SKM-1 (cell line): ENCODE data around the gene BGN.

ENCODE experiments used
- DNase-seq: peaks from one replicate; lab custom pipeline; 2025; ENCODE audit not compliant: unreplicated experiment; lab: John Stamatoyannopoulos, UW

Gene BGN

DNA sequence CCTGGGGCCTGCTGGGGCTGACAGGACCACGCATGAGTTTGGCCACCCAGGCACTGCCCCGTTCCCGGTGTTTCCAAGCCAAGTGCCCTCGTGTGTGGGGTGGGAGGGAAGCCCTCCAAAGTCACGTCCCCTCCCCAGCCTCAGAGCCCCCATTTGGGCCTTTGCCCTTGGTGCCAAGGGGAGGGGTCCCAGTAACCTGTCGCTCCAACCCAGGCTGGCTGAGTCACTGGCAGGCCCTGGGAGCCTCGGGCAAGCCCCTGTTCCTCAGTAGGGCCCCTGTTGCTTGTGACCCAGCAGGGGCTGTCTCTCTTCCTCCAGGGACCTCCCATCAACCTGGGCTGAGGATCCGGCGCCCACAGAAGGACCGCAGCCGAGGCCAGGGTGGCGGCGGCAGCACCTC, 13.7 kb upstream of the BGN start:
- DNase-seq, result no peak

DNA sequence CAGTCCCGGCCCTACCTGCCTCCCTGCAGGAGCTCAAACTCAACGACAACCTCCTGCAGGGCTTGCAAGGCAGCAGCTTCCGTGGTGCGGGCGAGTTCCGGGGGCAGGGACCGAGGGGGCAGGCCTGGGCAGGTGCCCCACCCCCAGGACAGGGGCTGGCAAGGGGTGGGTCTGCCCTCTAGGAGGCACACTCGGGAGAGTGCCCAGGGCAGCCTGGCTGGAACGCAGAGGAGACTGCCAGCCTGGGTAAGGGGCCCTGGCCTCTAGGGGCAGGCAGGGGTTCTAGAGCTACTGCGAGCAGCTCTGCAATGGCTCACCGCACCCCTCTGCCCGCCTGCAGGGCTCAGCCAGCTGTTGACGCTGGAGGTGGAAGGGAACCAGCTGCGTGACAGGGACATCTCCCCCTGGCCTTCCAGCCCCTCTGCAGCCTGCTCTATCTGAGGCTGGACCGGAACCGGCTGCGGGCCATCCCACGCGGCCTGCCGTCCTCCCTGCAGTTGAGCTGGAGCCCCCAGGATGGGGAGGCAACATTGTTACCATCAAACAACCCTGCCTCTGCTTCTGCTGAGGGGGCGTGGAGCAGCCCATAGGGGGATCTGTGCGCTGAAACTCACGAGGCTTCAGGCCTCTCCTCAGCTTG, 12.3 kb upstream of the BGN start:
- no peak for DNase-seq

DNA sequence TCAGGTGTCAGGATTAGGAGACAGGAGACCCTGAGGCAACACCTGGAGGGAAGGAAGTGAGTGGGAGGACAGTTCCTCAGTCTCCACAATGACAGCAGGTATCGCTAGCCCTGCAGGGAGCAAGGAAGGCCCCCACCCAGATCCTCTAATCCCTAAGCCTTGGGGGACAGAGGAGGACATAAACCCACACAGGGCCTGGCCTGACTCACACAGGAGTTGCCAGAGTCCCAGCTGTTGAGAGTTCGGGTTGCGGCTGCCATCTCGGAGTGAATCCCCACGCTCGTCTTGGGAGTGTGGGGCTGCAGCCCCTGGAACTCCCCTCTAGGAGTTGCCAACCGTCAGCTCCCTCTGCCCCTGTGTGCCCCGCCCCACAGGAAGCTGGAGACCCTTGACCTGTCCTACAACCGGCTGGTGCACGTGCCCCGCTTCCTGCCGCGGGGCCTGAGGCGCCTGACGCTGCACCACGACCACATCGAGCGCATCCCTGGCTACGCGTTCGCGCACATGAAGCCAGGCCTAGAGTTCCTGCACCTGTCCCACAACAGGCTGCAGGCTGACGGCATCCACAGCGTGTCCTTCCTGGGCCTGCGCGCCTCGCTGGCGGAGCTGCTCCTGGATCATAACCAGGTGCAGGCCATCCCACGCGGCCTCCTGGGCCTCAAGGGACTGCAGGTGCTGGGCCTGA, 9.2 kb upstream of the BGN start:
- no peak for DNase-seq

DNA sequence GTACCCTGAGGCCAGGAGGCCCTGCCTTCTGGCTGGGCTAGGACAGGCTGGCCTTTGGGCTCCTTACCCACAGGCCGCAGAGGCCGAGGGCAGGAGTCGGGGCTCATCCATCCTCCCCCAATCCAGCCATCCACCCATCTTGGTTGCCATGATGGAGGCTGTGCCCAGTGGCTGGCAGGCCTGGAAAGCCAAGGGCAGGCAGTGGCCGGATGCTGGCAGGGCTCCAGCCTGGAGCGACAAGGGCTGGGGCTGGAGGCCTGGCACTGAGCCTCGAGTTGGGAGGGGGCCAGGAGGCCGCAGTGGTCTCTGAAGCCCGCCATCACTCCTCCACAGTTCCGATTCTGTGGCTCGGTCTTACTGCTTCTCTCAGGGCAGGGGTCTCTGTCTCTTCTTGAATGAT, 8.6 kb upstream of the BGN start:
- DNase-seq, result no peak

DNA sequence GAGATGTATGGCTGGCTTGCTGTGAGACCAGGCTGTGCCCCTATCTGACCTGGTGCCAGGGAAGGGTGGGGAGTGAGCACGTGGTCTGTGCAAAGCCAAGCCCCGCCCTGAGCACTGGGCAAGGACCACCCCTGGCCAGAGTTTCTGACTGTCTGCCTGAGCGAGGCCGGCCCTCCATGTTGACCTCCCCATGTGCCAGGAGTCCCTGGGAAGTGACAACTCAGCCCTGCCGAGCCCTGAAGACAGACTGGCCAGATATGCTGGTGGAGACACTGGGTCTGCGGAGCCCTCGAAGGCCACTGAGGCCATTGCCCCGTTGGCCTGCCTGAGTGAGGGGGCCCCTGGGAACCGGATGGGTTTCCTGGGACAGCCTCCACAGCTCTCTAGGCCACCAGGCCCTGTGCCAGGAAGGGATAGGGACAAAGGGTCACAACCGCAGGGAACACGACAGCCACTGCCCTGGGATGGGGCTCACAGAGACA, 7.1 kb upstream of the BGN start:
- DNase-seq, result no peak

DNA sequence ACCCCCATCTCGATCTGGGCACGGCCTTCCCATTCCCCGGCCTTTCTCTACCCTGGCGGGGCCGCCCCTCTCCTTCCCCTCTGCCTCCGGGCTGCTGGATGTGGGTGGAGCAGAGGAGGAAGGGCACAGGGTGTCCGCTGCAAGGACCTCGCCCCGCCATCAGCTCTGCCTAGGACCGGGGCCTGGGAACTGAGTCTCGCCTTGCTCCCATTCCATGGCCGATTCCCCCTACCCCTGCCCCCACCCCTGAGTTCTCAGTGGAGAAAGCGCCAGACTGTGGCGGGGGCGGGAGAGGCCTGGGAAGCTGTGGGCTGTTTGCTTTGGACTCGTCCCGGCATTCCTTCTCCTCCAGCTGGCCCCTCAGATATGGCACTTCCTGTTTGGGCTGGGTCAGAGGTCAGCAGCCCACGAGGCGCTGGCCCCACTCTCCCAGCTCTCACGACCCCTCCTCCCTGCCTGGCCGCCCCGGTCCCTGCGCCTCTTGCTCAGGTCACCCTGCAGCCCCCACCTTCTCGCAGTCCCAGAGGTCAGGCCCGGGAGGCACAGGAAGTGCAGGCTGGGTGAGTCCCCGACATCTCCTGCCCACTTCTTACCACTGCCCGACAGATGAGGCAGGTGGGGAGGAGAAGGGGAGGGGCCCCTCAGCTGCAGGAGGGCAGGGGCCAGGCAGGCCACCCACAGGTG, 6.4 kb upstream of the BGN start:
- DNase-seq, result no peak

DNA sequence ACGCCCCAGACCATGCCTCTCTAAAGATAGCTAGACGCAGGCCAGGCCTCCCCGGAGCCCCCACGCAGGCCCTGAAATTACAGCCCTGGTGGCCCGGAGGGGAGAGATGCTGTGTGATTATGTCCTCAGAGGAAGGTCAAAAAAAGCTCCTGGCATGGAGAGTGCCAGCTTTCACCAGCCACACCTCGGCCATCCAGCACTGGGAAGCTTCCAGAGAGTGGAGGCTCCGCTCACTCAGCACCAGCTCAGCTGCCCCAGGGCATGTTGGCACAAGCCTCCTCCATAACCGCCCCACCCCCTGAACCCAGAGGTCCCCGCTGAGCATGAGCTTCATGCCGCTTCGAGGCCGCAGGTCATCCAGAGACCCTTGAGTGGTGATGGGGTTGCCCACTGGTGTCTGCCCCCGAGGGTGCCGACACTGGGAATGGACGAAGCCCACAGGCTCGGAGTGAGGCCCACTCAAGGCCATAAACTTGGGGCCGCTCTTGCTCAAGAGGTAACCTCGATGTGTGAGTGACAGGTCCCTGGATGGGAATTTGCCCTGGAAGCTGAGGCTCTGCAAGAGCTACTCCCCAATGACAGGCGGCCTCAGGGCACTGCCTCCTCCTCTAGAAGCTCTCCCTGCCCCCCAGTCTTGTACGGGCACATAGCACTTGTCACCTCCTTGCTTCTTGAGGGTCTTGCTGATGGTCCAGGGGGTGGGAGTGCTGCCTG, 4.4 kb upstream of the BGN start:
- no peak for DNase-seq

DNA sequence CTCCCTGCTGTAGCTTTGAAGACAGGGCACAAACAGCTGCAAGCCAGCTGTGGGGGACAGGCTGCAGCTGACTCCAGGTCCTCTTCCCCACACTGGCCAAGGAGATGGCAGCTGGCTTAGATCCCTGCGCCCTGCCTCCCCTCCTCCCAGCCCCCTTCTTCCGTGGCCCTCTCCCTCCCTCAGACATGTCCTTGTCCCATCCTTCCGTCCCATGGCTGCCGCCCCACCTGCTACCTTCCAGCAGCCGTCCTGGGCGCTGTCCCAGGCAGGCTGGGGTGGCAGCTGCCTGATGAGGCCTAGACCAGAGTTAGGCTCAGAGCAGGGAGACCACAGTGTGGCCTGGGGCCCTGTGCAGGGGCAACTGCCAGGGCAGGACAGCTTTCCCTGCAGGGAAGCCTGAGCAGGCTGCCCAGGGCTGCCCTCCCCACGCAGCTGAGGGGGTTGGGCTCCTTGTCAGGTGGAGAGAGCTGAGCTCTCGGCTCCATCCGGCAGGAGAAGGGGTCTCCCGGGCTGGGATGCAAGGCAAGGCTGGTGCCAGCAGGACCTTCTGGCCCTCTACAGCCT, 3.3 kb upstream of the BGN start:
- DNase-seq, result no peak

DNA sequence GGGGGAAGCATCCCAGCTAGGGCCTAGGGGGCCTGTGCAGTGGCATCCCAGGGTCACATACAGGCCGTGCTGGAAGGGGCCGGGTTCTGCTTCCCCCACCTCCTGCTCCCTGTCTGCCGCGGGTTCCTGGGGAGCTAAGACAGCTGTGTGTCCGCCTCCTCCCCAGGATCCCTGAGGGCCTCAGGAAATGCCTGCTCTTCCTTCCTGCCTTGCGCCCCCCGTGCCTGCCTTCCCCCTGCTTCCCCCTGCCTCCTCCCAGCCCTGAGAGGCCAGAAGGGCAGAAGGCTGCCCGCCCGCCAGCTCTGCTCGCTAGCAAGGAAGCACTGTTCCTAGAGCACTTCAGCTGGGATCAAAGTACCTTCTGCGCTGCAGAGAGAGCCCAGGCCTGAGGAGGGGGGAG, 2.9 kb upstream of the BGN start:
- DNase-seq, result no peak

DNA sequence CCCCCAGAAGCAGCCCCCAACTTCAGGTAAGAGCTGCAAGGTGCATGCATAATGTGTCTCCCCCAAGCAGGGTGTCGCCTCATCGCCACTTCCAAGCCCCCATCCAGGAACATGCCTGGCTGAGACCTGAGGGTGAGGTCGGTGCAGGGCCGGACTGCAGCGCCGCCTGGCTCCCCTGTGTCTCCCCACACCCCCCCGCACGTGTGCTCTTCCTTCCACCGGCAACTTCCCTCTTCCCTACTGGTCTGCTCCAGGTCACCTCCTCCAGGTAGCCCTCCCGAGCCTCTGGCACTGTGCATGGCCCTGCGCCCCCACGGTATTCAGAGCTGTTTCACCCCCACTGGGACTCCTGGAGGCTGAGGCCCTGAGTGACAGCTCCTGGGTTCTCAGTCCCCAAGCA, 2.2 kb upstream of the BGN start:
- no peak for DNase-seq

DNA sequence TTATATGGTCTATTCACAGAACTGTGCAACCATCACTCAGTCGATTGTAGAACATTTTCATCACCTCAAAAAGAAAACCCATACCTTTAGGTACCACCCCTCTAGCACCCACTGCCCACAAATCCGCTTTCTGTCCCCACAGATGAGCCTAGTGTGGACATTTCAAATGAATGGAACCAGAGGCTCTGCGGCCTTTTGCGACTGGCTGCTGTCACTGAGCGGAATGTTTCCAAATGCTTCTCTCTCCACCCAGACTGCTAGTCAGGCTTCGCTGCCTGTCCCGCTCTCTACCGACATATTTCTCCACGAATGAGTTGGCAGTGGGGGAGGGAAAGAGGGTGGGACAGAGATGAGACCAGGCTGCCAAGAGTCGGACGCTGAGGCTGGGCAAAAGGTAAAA, 1.7 kb upstream of the BGN start:
- no peak for DNase-seq

DNA sequence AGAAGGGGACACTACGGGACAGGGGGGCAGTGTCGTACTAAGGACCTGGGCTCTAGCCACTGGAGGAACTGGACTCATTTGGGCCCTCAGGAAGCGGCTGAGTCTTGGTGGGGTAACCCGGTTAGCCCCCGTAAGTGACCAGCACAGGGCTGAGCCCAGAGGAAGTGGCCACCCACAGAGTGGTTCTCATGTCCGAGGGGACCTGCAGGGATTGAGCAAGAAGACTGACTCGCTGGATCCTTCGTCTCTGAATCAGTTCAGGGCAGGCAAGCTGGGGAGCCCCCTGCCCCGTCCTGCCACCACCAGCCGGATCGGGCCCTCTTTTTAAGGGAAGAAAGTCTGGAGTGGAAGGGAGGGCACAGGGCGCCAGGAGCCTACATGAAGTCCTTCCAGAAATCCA, 719 bp upstream of the BGN start:
- no peak for DNase-seq

DNA sequence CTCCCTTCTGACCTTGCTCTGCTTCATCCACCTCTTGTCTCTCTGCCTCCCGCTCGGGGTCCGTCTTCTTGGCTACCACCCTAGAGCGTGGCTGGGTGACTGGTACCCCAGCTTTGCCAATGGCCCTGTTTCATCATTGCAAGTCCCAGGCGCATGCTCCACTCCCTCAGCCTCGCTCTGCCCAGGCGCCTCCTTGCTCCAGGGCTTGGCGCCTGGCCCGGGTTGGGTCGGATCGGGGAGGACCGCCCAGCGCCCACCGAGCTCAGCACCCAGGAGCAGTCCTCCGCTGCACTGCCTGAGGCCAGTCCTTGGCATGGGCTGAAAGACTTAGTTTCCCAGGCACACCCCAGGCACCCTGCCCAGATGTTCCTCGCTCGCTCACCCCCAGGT, 577 bp downstream of the BGN start:
- no peak for DNase-seq

DNA sequence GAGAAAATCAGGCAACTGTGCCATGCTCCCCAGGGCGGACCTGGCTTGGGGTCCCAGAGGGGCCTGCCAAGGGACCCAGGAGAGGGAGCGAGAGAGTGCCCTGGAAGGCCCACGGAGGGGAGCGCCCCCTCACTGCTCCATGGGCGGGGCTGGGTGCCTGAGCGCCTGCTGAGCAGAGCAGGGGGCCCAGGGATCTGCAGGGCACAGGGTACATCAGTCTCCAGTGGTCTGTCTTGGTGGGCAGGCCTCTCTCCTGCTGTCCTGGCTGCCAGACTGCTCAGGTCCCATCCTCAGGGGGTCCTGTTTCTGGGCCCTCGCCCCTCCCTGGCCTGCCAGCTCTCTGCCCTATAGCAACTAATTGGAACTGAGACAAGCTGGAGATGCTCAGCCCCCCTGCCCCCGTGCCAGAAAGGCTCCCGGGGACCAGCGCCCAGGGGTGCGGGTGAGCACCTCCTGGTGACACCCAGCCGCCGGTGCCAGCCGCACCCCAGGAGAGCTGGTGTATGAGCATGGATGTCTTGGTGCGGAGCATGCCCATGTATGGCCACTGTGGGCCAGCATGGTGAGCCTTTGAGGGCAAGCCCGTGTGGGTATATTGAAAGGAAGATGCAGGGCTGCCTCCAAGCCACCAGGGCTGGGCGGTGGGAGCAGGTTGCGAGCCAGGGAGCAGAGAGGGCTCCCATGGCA, 1.3 kb downstream of the BGN start:
- no peak for DNase-seq

DNA sequence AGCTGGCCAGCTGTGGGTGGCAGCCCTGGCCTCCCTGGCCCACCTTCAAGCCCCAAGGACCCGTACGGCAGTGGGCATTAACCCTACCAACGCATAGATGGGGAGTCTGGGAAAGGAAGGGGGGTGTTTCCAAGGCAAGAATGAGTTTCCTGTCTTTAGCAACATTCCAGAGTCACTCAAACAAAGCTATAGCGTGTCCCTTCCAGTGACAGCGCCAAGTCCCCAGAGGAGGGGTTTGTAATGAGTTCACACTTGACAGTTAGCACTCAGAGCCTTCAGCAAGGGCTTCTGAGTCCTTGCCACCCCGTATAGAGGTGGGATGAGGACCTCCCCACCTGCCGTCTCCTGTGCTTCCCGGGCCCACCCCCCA, 1.8 kb downstream of the BGN start:
- no peak for DNase-seq

DNA sequence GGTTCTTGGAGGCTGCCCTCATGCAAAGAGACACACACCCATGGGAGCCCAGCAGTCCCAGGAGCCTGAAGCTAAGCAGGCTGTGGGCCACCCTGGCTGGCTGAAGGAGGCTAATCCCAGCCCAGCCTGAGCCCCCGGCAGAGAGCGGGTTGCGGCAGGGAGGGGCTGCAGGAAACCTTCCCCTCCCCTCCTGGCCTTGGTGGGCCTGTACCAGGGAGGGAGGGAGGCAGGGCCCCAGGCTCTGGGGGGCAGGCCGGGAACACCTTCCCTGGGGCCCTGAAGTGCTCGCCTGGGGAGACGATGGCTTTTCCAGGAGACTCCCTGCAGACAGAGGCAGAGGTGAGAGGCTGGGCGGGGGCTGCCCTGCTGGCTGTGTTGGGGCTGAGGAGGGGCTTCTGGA, 3.7 kb downstream of the BGN start:
- DNase-seq, result no peak

DNA sequence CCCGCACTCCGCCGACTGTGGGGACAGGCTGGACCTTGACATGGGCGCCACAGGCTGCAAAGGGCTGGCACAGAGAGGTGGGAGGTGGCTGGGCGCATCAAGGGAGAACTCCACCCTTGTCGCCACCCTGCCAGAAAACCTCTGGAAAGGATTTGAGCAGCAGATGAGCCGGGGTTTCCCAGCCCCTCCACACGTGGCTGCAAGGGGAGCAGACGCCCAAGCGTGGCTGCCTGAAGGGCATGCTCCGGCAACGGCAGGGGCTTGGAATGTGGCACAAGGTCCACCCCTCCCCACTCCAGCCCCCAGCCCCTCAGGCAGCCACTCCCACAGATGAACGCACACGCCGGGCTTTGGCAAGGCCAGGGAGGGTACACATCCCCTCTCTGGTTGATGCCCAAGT, 4.6 kb downstream of the BGN start:
- no peak for DNase-seq

DNA sequence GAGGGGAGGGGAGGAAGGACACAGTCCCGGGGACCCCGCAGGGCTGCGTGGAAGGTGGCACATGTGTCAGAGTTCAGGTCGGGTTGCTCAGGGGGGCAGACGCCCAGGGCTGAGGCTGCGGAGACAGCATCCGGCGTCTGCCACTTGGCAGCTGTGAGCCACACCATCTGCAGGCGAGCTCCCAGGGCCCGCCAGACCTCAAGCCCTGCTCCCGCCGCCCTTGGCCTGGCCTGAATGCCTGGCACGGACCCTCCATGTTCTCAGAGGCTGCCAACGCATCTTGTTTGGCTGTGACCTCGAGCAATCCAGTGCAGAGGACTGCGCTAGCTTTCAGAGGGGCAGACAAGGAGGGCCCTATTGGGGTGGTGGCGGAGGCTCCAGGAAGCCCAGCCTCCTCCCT, 5.1 kb downstream of the BGN start:
- DNase-seq, result no peak

DNA sequence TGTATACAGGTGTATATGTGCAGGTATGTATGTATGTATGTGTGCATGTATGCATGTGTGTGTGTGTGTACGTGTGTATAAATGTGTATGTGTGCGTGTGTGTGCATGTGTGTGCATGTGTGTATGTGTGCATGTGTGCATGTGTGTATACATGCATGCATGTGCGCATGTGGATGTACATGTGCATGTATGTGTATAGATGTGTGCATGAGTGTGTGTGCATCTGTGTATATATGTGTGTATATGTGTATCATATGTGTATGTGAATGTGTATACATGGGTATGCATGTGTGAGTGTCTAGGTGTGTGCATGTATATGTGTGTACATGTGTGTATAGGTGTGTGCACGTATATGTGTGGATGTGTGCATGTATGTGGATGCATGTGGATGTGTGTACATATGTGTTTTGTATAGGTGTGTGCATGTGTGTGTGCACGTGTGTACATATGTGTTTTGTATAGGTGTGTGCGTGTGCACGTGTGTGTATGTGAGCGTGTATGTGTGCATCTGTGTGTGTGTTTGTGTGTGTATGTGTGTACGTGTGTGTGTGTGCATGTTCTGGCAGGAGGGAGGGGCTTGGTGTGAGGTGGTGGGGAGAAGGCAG, 6.0 kb downstream of the BGN start:
- DNase-seq, result no peak

DNA sequence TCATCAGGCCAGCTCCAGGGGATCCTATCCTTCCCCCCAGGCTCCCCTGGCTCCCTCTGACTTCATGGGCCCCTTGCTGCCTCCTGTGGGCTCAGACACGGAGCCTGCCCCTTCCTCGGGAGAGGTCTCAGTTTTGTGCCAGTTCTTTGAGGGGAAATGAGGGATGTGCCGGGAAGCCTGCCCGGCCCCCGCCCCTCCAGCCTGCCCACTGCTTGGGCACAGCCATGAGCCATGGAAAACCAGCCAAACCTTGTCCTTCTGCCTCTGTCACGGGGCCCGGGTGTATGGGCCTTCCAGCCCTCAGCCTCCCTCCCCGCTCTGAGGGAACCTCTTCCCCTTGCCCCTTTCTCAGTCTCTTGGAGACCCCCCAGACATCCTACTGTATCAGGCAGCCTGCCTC, 6.8 kb downstream of the BGN start:
- no peak for DNase-seq

DNA sequence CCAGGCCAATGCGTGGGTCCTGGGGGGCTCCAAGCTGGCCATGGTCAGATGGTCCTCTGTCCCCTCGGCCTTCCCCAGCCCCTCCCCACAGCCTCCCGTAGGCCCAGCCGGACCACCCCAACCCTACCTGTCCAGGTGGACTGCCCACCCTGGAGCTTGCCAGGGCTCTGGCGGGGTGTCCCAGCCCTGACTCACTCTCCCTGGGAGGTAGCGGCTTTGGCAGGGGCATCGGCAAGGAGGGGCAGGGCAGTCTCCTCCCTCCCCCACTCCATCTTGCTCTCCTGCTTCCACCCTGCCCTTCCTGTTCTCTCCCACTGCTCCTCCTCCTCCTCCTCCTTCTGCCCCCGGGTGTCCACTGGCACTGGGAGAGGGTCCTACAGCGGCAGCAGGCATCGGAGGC, 7.4 kb downstream of the BGN start:
- DNase-seq, result no peak
